Keratinocyte (primary cell): ENCODE measurements around the gene KPNA4. TPM values are rescaled to one million over a fixed set of nuclear protein-coding genes. Genes with fewer than 3 reads are reported as not detected.

Experiments used
- DNase-seq: peaks from one replicate; pipeline ENCODE4 v3.0.0-alpha.2; 2011; ENCODE audit warnings: low read depth, missing footprints, low spot score
- FAIRE-seq: peaks from 2 replicates; lab custom pipeline; 2011; peaks lifted over from hg19 to GRCh38; lab: Jason Lieb, UNC
- H2AFZ ChIP-seq: 2 replicates; pipeline ENCODE4 v1.6.0; 2012; ENCODE audit warnings: low read length, control low read depth, inconsistent platforms; ENCODE audit not compliant: control insufficient read depth
- H3K27ac ChIP-seq: 2 replicates; pipeline ENCODE4 v1.5.1; 2011; ENCODE audit warnings: low read length; ENCODE audit not compliant: control insufficient read depth, insufficient read depth
- H3K27me3 ChIP-seq: 3 replicates; pipeline ENCODE4 v1.6.0; 2011; ENCODE audit warnings: low read length; ENCODE audit not compliant: control insufficient read depth, insufficient read depth; ENCODE audit errors: extremely low read depth
- H3K36me3 ChIP-seq, 2 experiments: 2 replicates in 1 of 2; 3 replicates in 1 of 2; pipeline ENCODE4 v1.5.1; 2011; ENCODE audit warnings: low read length in 2 of 2, mild to moderate bottlenecking in 1 of 2; ENCODE audit not compliant: control insufficient read depth in 2 of 2, insufficient read depth in 2 of 2; ENCODE audit errors: extremely low read depth in 1 of 2
- H3K4me1 ChIP-seq: 3 replicates; pipeline ENCODE4 v1.5.1; 2011; ENCODE audit warnings: low read length; ENCODE audit not compliant: control insufficient read depth, insufficient read depth; ENCODE audit errors: extremely low read depth
- H3K4me2 ChIP-seq: 3 replicates; pipeline ENCODE4 v1.6.0; 2011; ENCODE audit warnings: low read depth, low read length; ENCODE audit not compliant: control insufficient read depth, insufficient read depth; ENCODE audit errors: extremely low read depth
- H3K4me3 ChIP-seq, 3 experiments: fragments of 200-600 bp in 1 of 3; sonication (generic) in 1 of 3; 2 replicates in 2 of 3; 3 replicates in 1 of 3; pipeline ENCODE4 v1.5.1; 2011 to 2016; ENCODE audit warnings: low read length in 3 of 3, mild to moderate bottlenecking in 3 of 3, control low read depth in 2 of 3, inconsistent platforms in 1 of 3, low read depth in 1 of 3, mixed read lengths in 1 of 3, mixed run types in 1 of 3, moderate library complexity in 1 of 3; ENCODE audit not compliant: control insufficient read depth in 2 of 3, insufficient read depth in 2 of 3; ENCODE audit errors: extremely low read depth in 1 of 3
- H3K79me2 ChIP-seq: 2 replicates; pipeline ENCODE4 v1.6.0; 2012; ENCODE audit warnings: low read length; ENCODE audit not compliant: control insufficient read depth, insufficient read depth
- H3K9ac ChIP-seq: 3 replicates; pipeline ENCODE4 v1.6.0; 2011; ENCODE audit warnings: low read length; ENCODE audit not compliant: control insufficient read depth, insufficient read depth; ENCODE audit errors: extremely low read depth
- H3K9me1 ChIP-seq: 3 replicates; pipeline ENCODE4 v1.6.0; 2011; ENCODE audit warnings: low read length; ENCODE audit not compliant: control insufficient read depth, insufficient read depth; ENCODE audit errors: extremely low read depth
- H3K9me3 ChIP-seq: 2 replicates; pipeline ENCODE4 v1.5.1; 2012; ENCODE audit warnings: low read depth, low read length; ENCODE audit not compliant: control insufficient read depth
- H4K20me1 ChIP-seq: 3 replicates; pipeline ENCODE4 v1.6.0; 2011; ENCODE audit warnings: low read length; ENCODE audit not compliant: control insufficient read depth, insufficient read depth; ENCODE audit errors: extremely low read depth
- CTCF ChIP-seq, 3 experiments: IDR thresholded peaks in 1 of 3; conservative IDR thresholded peaks in 1 of 3; optimal IDR thresholded peaks in 1 of 3; 2 replicates in 2 of 3; 3 replicates in 1 of 3; pipeline versions ENCODE3 to v1.5.1; 2011; ENCODE audit warnings: low read length in 3 of 3, mild to moderate bottlenecking in 3 of 3, moderate library complexity in 2 of 3, control low read depth in 1 of 3, inconsistent platforms in 1 of 3; ENCODE audit not compliant: insufficient read depth in 2 of 3; ENCODE audit errors: extremely low read depth in 1 of 3
- EZH2 ChIP-seq: IDR thresholded peaks from one replicate; pipeline ENCODE4 v1.6.1; 2012; ENCODE audit warnings: inconsistent platforms, mild to moderate bottlenecking, low read length, moderate library complexity
- dilution Hi-C: fragments of 300-500 bp; cut with MboI; formaldehyde crosslinking; loops from one replicate; pipeline ENCODE4 v1.7.0; 2020; ENCODE audit warnings: low sequenced_read_pairs; ENCODE audit not compliant: extremely low pct_ligation_motif_present
- polyA plus RNA-seq, 5 experiments: library from polyadenylated mRNA; depleted of rRNA in 3 of 5; stranded (reverse) in 3 of 5; stranded (forward) in 1 of 5; unstranded in 1 of 5; fragments of >200 nt; gene quantifications; 1 replicate in 1 of 5; 2 replicates in 3 of 5; 3 replicates in 1 of 5; pipeline versions ENCODE4 v1.2.1 to v1.2.3, GENCODE V29; 2011 to 2012; ENCODE audit warnings: missing spikeins in 2 of 5, low read depth in 1 of 5, low replicate concordance in 1 of 5

Gene KPNA4
- polyA plus RNA-seq, 1 donor (not counting 4 experiments of a cell fraction or from before 2014, with no cell fraction given), result 42.0 TPM

DNA sequence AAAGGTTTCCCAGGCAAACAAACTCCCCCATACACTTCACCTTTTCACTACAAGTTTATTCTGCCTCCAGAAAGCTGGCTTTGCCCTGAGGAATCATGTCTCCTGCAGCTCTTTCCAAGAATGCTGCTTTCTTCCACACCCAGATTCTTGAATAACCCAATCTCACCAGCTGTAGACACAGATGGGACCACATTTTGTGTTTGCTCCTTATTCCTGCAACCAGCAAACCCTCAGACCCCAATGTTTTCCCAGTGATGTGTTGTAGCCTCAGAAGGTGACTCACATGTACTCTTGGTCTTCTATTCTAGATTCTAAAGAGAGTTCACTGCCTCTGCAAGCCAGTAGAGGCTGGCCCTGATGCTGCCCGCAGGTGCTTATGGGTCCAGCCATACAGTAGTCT lies 92.2 kb downstream of the KPNA4 start:
- Histone ChIP-seq H3K9ac (no peak overlapping the region), H3K36me3 (no peaks in the 10 kb centered on the region), H3K9me3 (peaks cover 9% of the 10 kb centered on the region), H3K9me1 (peaks cover 2% of the 10 kb centered on the region), H3K79me2 (no peaks in the 10 kb centered on the region), H4K20me1 (no peaks in the 10 kb centered on the region), H3K4me3 (no peak overlapping the region), H3K4me2 (no peak overlapping the region), H3K4me1 (peaks cover 18% of the 10 kb centered on the region), H3K27me3 (no peaks in the 10 kb centered on the region), H3K27ac (no peak overlapping the region), H2AFZ (no peak overlapping the region)
- DNase-seq (peak; percentile 33), FAIRE-seq (no peak)
- TF ChIP-seq EZH2, result no peak
- dilution Hi-C loops, result no loop called here

DNA sequence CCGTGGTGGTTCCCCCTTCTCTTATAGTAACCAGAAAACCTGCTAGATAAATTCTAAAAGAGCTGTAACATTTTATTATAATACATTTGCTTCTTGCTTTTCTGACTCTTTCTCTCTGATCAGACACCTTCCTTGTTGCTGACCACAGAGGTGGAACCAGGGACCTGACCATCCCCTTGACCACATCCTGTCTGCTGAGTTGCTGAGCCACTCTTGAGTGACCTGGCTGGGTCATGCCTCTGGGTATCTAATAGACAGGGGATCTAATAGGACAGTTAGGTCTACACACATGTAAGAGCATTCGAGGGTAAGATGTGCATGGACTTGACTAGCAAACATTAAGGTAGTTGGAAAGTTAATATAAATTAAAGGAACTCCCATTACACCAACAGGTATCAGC lies 93.0 kb downstream of the KPNA4 start:
- H3K27me3 ChIP-seq, result no peaks in the 10 kb centered on the region
- H3K9me3 ChIP-seq, result peaks cover 9% of the 10 kb centered on the region
- dilution Hi-C loops, result no loop called here
- H4K20me1 ChIP-seq, result no peaks in the 10 kb centered on the region
- no peak overlapping the region for H3K27ac ChIP-seq
- H3K79me2 ChIP-seq, result no peaks in the 10 kb centered on the region
- no peak for FAIRE-seq
- H3K9me1 ChIP-seq, result peaks cover 2% of the 10 kb centered on the region
- H3K36me3 ChIP-seq, result no peaks in the 10 kb centered on the region
- TF ChIP-seq CTCF (optimal IDR thresholded peaks at IDR 0.05 in 1 of 3, IDR thresholded peaks at IDR 0.05 in 1 of 3, conservative IDR thresholded peaks at IDR 0.05 in 1 of 3; ENCODE audit: extremely low read depth in 1 of 3, insufficient read depth in 2 of 3, low read length in 3 of 3) (no peak), EZH2 (no peak)
- H3K4me3 ChIP-seq, result no peak overlapping the region
- peaks cover 18% of the 10 kb centered on the region for H3K4me1 ChIP-seq
- no peak overlapping the region for H3K9ac ChIP-seq
- H3K4me2 ChIP-seq, result no peak overlapping the region
- no peak for DNase-seq
- no peak overlapping the region for H2AFZ ChIP-seq

GRCh38 chr3:160471892-160472291 lies 93.5 kb downstream of the KPNA4 start:
- Histone ChIP-seq H3K4me1 (peaks cover 18% of the 10 kb centered on the region), H3K9me3 (peaks cover 9% of the 10 kb centered on the region), H3K36me3 (no peaks in the 10 kb centered on the region), H2AFZ (no peak overlapping the region), H3K79me2 (no peaks in the 10 kb centered on the region), H3K4me2 (no peak overlapping the region), H4K20me1 (no peaks in the 10 kb centered on the region), H3K4me3 (no peak overlapping the region), H3K27me3 (no peaks in the 10 kb centered on the region), H3K9ac (no peak overlapping the region), H3K27ac (no peak overlapping the region), H3K9me1 (peaks cover 2% of the 10 kb centered on the region)
- DNase-seq, result no peak
- TF ChIP-seq EZH2 (no peak), CTCF (optimal IDR thresholded peaks at IDR 0.05 in 1 of 3, IDR thresholded peaks at IDR 0.05 in 1 of 3, conservative IDR thresholded peaks at IDR 0.05 in 1 of 3; ENCODE audit: extremely low read depth in 1 of 3, insufficient read depth in 2 of 3, low read length in 3 of 3) (no peak)
- FAIRE-seq, result no peak
- dilution Hi-C loops, result no loop called here
